Activated CD4-positive, alpha-beta T cell treated with anti-CD3 and anti-CD28 coated beads for 36 hours (primary cell): ENCODE measurements around the gene CDR2. TPM values are rescaled to one million over a fixed set of nuclear protein-coding genes. Genes with fewer than 3 reads are reported as not detected.

ENCODE experiments used
- ATAC-seq: fragments of 200-7000 bp; cut with Tn5 transposase; one replicate; pipeline ENCODE4 v1.10.0; 2021; ENCODE audit warnings: mild to moderate bottlenecking, moderate library complexity
- CTCF ChIA-PET: fragments of 350-600 bp; sonication (Branson Sonifier 250); formaldehyde crosslinking; loops from one replicate; lab custom pipeline; 2021; ENCODE audit warnings: antibody characterized with exemption; lab: Charles Lee
- POLR2A ChIA-PET: fragments of 350-600 bp; sonication (Branson Sonifier 250); formaldehyde crosslinking; loops from one replicate; lab custom pipeline; 2021; ENCODE audit warnings: antibody characterized with exemption, inconsistent platforms; lab: Charles Lee
- DNase-seq: peaks from one replicate; pipeline ENCODE4 v3.0.0-alpha.2; 2020
- H3K27ac Mint-ChIP-seq: one replicate; pipeline ENCODE4 v1.8.0; 2021; ENCODE audit warnings: mixed read lengths
- H3K27me3 Mint-ChIP-seq: one replicate; pipeline ENCODE4 v1.8.0; 2021; ENCODE audit warnings: mixed read lengths
- H3K36me3 Mint-ChIP-seq: one replicate; pipeline ENCODE4 v1.8.0; 2021; ENCODE audit warnings: low read depth, mixed read lengths
- H3K4me1 Mint-ChIP-seq: one replicate; pipeline ENCODE4 v1.8.0; 2021; ENCODE audit warnings: mixed read lengths
- H3K4me3 Mint-ChIP-seq: one replicate; pipeline ENCODE4 v1.8.0; 2021; ENCODE audit warnings: mild to moderate bottlenecking, moderate library complexity, mixed read lengths
- H3K9me3 Mint-ChIP-seq: one replicate; pipeline ENCODE4 v1.8.0; 2021; ENCODE audit warnings: low read depth, mixed read lengths
- intact Hi-C, 2 experiments: fragments of 100-400 bp; cut with DNase I in 1 of 2; cut with micrococcal nuclease in 1 of 2; formaldehyde crosslinking; loops; one replicate each; pipeline versions ENCODE4 v1.14.2 to v1.15.1; 2022 to 2024; cut with DNase I, micrococcal nuclease
- total RNA-seq, 2 experiments: library from RNA; stranded (reverse); gene quantifications; one replicate each; pipeline ENCODE4 v1.2.3, GENCODE V29; 2021

CDR2 gene
- total RNA-seq, 2 experiments from 2014 or later: 29.5 to 33.7 TPM

GRCh38 chr16:22324787-22325597 is 49.4 kb downstream of the CDR2 start:
- no peaks in the 10 kb centered on the region for H3K27me3 Mint-ChIP-seq
- H3K4me3 Mint-ChIP-seq: no peak overlapping the region
- CTCF ChIA-PET: interaction anchor here (0.6 kb wide), 1 partner anchor 1138 kb away, joined by 3 read pairs; no protein-coding TSS in a partner anchor
- DNase-seq: no peak
- intact Hi-C loops: loop anchor here (5.0 to 10.0 kb wide), 2 partner anchors 47 to 350 kb away; partner anchors contain the start of gene CDR2 (in 1 of the 2)
- POLR2A ChIA-PET: interaction anchor here (0.6 kb wide), 1 partner anchor 43 kb away, joined by 3 read pairs; no protein-coding TSS in a partner anchor
- no peak for ATAC-seq
- H3K4me1 Mint-ChIP-seq: peaks cover 4% of the 10 kb centered on the region
- no peaks in the 10 kb centered on the region for H3K9me3 Mint-ChIP-seq
- no peak overlapping the region for H3K27ac Mint-ChIP-seq
- H3K36me3 Mint-ChIP-seq: peaks cover 41% of the 10 kb centered on the region

- POLR2A ChIA-PET: no interaction called here
- Mint-ChIP-seq H3K9me3 (no peaks in the 10 kb centered on the region), H3K36me3 (peaks cover 40% of the 10 kb centered on the region), H3K4me1 (peaks cover 4% of the 10 kb centered on the region), H3K4me3 (no peak overlapping the region), H3K27ac (no peak overlapping the region), H3K27me3 (no peaks in the 10 kb centered on the region)
- CTCF ChIA-PET: interaction anchor here (0.6 kb wide), 1 partner anchor 1137 kb away, joined by 3 read pairs; no protein-coding TSS in a partner anchor
- DNase-seq (no peak), ATAC-seq (no peak)
- intact Hi-C loops: loop anchor here (5.0 to 10.0 kb wide), 2 partner anchors 48 to 351 kb away; partner anchors contain the start of gene CDR2 (in 1 of the 2)
Measured at GRCh38 chr16:22323959-22324786, 50.2 kb downstream of the CDR2 start.

- ChIA-PET CTCF (no interaction called here), POLR2A (no interaction called here)
- DNase-seq (no peak), ATAC-seq (no peak)
- no peak overlapping the region for H3K27ac Mint-ChIP-seq
- intact Hi-C loops: loop anchor here (5.0 to 10.0 kb wide), 2 partner anchors 49 to 351 kb away; partner anchors contain the start of gene CDR2 (in 1 of the 2)
- no peaks in the 10 kb centered on the region for H3K9me3 Mint-ChIP-seq
- H3K4me1 Mint-ChIP-seq: peaks cover 4% of the 10 kb centered on the region
- no peak overlapping the region for H3K4me3 Mint-ChIP-seq
- no peaks in the 10 kb centered on the region for H3K27me3 Mint-ChIP-seq
- H3K36me3 Mint-ChIP-seq: peaks cover 37% of the 10 kb centered on the region
Measured at GRCh38 chr16:22323173-22323958, 51.1 kb downstream of the CDR2 start.

GRCh38 chr16:22322741-22323140 is 51.7 kb downstream of the CDR2 start:
- peaks cover 4% of the 10 kb centered on the region for H3K4me1 Mint-ChIP-seq
- ATAC-seq (no peak), DNase-seq (no peak)
- intact Hi-C loops: loop anchor here (5.0 to 10.0 kb wide), 2 partner anchors 50 to 352 kb away; partner anchors contain the start of gene CDR2 (in 1 of the 2)
- H3K4me3 Mint-ChIP-seq: no peak overlapping the region
- ChIA-PET POLR2A (no interaction called here), CTCF (no interaction called here)
- H3K27ac Mint-ChIP-seq: no peak overlapping the region
- no peaks in the 10 kb centered on the region for H3K27me3 Mint-ChIP-seq
- H3K36me3 Mint-ChIP-seq: peaks cover 37% of the 10 kb centered on the region
- no peaks in the 10 kb centered on the region for H3K9me3 Mint-ChIP-seq

- CTCF ChIA-PET: no interaction called here
- DNase-seq (no peak), ATAC-seq (no peak)
- peaks cover 41% of the 10 kb centered on the region for H3K36me3 Mint-ChIP-seq
- intact Hi-C loops: loop anchor here (5.0 to 10.0 kb wide), 2 partner anchors 50 to 353 kb away; partner anchors contain the start of gene CDR2 (in 1 of the 2)
- POLR2A ChIA-PET: no interaction called here
- H3K9me3 Mint-ChIP-seq: no peaks in the 10 kb centered on the region
- no peaks in the 10 kb centered on the region for H3K27me3 Mint-ChIP-seq
- no peak overlapping the region for H3K27ac Mint-ChIP-seq
- peaks cover 4% of the 10 kb centered on the region for H3K4me1 Mint-ChIP-seq
- H3K4me3 Mint-ChIP-seq: no peak overlapping the region
Measured at GRCh38 chr16:22322021-22322471, 52.4 kb downstream of the CDR2 start.

GRCh38 chr16:22321340-22322001 is 52.9 kb downstream of the CDR2 start:
- peaks cover 35% of the 10 kb centered on the region for H3K36me3 Mint-ChIP-seq
- intact Hi-C loops: loop anchor here (1.0 to 10.0 kb wide), 3 partner anchors 51 to 353 kb away; partner anchors contain the start of gene CDR2 (in 2 of the 2)
- ATAC-seq (peak; percentile 89), DNase-seq (peak; percentile 86)
- H3K27ac Mint-ChIP-seq: peak overlapping the region; percentile 60
- CTCF ChIA-PET: interaction anchor here (0.6 to 3.4 kb wide), 6 partner anchors 8 to 66 kb away, joined by 3 to 9 read pairs (median 6); no protein-coding TSS in a partner anchor
- no peaks in the 10 kb centered on the region for H3K9me3 Mint-ChIP-seq
- H3K4me1 Mint-ChIP-seq: peaks cover 4% of the 10 kb centered on the region
- H3K27me3 Mint-ChIP-seq: no peaks in the 10 kb centered on the region
- no peak overlapping the region for H3K4me3 Mint-ChIP-seq
- POLR2A ChIA-PET: interaction anchor here (0.6 kb wide), 1 partner anchor 94 kb away, joined by 3 read pairs; no protein-coding TSS in a partner anchor

- Mint-ChIP-seq H3K4me3 (no peak overlapping the region), H3K27me3 (no peaks in the 10 kb centered on the region), H3K9me3 (no peaks in the 10 kb centered on the region), H3K27ac (peak overlapping the region; percentile 60), H3K36me3 (peaks cover 36% of the 10 kb centered on the region), H3K4me1 (peaks cover 4% of the 10 kb centered on the region)
- no peak for DNase-seq
- ChIA-PET CTCF (interaction anchor here (0.6 to 3.4 kb wide), 7 partner anchors 9 to 66 kb away, joined by 3 to 9 read pairs (median 5); no protein-coding TSS in a partner anchor), POLR2A (interaction anchor here (0.6 kb wide), 1 partner anchor 95 kb away, joined by 3 read pairs; no protein-coding TSS in a partner anchor)
- intact Hi-C loops: loop anchor here (1.0 to 10.0 kb wide), 3 partner anchors 52 to 354 kb away; partner anchors contain the start of gene CDR2 (in 2 of the 2)
- ATAC-seq: no peak
Measured at GRCh38 chr16:22320572-22321339, 53.7 kb downstream of the CDR2 start.

- H3K4me3 Mint-ChIP-seq: no peak overlapping the region
Measured at GRCh38 chr16:22318690-22319358, 55.6 kb downstream of the CDR2 start.

GRCh38 chr16:22317625-22318024 is 56.8 kb downstream of the CDR2 start:
- peak overlapping the region; percentile 31 for H3K27ac Mint-ChIP-seq
- H3K36me3 Mint-ChIP-seq: peaks cover 43% of the 10 kb centered on the region
- H3K9me3 Mint-ChIP-seq: no peaks in the 10 kb centered on the region
- CTCF ChIA-PET: interaction anchor here (0.7 to 1.0 kb wide), 4 partner anchors 16 to 129 kb away, joined by 3 to 5 read pairs (median 3); no protein-coding TSS in a partner anchor
- intact Hi-C loops: loop anchor here in 1 of 2 experiments (5.0 to 10.0 kb wide), 2 partner anchors 100 to 1163 kb away; partner anchors contain the start of genes DNAH3 and LDAF1
- DNase-seq: no peak
- H3K4me3 Mint-ChIP-seq: no peak overlapping the region
- no peaks in the 10 kb centered on the region for H3K27me3 Mint-ChIP-seq
- peaks cover 4% of the 10 kb centered on the region for H3K4me1 Mint-ChIP-seq
- POLR2A ChIA-PET: no interaction called here
- no peak for ATAC-seq

More at GRCh38 chr16:22318690-22319358, 55.6 kb downstream of the CDR2 start:
- CTCF ChIA-PET: interaction anchor here (0.6 to 3.4 kb wide), 7 partner anchors 11 to 1161 kb away, joined by 3 to 9 read pairs (median 5); no protein-coding TSS in a partner anchor
- Mint-ChIP-seq H3K36me3 (peaks cover 38% of the 10 kb centered on the region), H3K4me1 (peaks cover 4% of the 10 kb centered on the region), H3K27me3 (no peaks in the 10 kb centered on the region), H3K9me3 (no peaks in the 10 kb centered on the region), H3K27ac (no peak overlapping the region)
- POLR2A ChIA-PET: no interaction called here
- intact Hi-C loops: loop anchor here in 1 of 2 experiments (5.0 to 10.0 kb wide), 2 partner anchors 98 to 1164 kb away; partner anchors contain the start of genes DNAH3 and LDAF1
- DNase-seq (peak; percentile 78), ATAC-seq (no peak)
